NCI-H1417 (cell line): Measurements from ENCODE around the gene ADD3.

Source experiments
- DNase-seq, 3 experiments: peaks; one replicate each; lab custom pipeline; 2025; lab: John Stamatoyannopoulos, UW

ADD3 gene

DNA sequence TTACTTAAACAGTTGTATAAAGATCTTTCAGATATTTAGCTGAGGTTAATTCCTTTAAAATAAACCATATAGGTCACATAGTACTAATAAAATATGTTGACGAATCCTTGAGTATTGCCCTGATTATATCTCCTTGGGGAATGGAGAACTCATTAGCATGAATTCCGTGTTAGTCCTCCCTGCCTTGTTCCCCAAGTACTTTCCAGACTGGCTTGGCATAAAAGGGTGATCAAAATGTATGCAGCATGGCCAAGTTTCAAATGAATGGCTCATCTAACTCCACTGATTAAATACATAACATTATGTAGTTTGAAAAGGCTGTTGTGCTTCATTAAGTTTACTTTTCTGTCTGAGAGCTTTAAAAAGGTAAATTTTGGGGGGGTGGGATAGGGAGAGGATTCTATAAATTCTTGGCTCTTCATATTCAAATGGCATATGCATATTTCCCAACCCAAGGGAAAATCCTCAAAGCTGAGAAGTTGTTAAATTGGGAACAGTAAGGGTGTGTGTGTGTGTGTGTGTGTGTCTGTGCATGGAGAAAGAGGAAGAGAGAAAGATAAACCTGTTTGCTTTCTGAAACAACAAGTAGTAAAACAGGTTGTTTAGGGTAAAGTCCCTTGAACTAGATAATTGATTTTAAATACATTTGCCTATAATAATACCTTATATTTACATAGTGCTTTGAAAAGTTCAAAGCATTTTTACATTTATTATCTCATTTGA is 4.8 kb upstream of the ADD3 start:
- no peak for DNase-seq

DNA sequence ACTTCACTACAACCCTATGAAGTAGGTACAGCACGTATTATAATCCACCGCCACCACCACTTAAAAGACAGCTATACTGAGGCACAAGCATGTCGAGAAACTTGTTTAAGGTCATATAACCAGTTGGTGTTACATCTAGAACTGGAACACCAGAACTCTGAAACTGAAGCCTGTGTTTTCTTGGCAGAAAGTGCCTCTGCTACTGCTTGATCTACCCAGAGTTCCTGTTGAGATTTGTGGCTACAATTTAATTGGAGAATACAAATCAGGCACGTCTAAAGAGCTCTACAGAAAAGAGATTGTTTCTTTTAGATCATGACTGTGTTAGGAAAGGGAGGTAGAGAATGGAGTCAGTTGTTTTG is 4.3 kb upstream of the ADD3 start:
- no peak for DNase-seq

DNA sequence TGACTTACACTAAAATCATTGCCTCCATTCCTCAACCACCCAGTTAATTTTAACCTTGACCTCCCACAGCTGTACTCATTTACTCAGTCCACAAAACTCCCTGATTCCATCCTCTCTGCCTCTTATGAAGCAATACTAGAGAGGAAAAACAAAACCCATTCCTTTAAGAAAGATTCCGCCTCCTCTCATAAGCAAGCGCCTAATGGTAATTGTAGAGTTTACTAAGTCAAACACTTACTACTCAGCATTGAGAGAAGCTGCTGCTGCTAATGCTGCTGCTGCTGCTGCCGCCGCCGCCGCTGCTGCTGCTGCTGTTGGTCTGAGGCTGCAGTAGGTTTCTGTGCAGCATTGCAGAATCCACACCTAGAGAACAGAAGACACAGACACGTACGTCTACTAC is 2.1 kb upstream of the ADD3 start:
- peak; percentile 19 to 55 (median 26) for DNase-seq

DNA sequence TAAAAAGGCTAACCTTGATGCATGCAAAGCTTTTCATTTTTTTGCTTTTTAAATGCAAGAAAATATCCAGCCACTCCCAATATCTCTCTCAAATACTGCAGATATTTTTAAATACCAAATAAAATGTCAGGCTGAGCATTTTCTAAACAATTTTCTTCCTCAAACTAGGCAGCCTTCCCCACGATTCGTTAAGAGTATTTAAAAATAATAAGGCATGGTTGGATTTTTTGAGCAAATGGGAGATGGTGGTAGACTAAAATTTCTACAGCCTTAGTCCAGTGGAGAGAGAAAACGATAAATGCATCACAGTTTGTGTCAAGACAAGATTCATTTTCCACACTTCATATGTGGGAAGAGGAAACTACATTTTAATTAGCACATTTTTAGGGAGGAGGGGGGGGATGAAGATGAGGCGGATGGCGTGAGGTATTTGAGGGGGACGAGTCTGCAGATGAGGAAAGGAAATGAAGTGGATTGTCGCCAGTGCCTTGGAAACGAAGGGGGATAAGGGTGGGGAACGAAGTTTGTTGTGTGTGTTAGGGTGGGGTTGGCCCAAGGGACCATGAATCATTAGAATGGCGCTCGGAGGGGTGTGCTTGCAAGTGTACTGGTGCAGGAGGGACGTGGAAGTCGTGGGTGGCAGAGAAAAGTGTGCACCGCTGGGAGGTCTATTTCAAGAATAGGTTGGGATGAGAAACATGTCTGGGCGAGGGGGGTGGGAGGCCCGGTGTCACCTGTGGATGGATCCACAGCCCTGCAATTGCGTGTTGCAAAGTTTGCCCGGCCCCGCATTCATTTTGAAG is 1.2 kb upstream of the ADD3 start:
- DNase-seq = peak in 1 of 3 experiments; percentile 52

DNA sequence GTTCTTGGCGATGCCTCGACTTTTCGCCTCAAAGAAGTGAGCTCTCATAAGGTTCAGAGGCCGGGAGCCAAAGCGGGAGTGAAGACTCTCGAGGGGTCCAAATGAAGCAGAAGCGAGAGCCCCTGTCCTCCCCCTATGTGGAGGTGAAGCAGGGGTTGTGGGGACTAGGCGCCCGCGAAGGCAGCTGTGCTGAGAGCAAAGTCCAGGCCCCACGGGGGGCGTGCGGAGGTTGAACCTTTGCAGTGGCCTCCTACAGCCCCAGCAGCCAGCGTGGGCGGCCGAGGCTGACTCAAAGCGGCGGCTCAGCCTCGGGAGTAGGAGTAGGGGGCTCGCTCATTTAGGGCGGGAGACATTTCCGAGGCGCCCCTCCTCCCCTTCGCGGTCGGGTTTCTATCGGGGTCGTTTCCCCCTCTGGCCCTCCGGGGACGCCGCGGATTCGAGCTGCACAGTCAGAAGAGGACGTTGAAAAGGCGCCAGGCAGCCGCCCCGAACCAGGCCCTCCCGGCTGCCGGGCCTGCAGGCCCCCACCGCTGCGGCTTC is 553 bp upstream of the ADD3 start:
- peak in 1 of 3 experiments; percentile 81 for DNase-seq

DNA sequence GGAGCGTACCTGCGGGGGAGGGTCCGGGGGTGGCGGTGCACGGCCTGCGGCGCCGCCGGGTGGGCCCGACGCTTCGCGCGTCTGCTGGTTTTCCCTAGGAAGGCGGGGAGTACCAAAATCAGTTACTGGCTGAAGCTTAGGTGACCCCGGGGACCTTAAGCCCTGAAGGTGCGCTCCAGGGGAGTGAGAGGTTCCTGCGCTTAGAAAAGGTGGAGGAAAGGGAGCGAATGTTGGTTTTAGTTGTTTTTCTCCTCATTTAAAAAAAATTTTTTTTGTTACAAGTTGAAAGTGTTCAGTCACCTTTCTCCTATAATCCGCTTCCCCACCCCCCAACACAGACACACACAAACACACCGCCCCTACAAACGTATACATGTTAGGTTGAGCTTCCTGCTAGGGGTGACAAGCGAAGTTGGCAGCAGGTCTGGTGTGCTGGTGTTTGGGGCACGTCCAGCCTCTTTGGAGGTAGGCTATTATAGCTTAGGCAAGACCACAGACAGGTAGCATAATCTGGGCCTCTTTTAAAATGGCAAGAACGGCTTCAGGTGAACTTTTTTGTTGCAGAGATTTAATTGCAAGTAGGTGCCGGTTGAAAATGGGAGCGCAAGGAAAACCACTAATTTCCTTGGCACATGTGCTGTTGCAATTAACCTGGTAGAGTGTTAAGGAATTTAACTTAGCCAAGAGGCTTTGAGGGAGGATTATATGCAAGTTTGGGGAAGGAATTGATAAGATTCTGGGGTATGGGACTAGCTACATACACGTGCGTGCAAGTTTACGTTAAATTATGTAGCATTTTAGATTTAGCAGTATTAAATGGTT is 945 bp downstream of the ADD3 start:
- peak; percentile 4 to 64 (median 62) for DNase-seq

DNA sequence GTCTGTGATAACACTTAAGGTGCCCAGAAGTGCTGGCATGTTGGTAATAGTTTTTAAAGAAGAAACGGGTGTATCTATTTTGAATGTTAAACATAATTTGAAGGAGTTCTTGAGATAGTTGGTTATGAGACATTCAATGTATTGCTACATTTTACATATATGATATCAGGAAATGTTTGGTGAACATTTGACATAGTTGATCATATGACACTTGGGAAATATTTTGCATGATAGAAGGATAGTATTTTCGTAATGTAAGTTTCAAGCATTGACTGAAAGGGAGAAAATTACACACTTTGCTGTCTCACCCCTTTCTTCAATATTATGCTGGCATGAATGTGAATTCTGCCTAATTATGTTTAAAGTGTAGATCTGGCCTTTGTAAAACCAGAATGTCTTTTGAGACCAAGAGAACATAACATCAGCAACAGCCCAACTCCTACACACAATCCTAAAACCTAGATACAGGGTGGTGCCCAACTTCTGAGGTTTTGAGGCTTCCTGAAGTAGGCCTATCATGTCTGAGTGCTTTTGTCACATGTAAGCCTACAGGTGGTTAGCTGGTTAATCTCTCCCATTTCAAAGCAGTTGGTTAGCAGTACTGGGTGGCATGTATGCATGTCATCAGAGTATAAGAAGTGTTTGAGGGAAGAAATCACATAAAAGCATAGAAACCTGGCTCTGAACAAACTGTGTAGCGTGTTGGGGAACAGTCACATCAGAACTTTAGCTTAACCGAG is 2.1 kb downstream of the ADD3 start:
- peak in 1 of 3 experiments; percentile 2 for DNase-seq

DNA sequence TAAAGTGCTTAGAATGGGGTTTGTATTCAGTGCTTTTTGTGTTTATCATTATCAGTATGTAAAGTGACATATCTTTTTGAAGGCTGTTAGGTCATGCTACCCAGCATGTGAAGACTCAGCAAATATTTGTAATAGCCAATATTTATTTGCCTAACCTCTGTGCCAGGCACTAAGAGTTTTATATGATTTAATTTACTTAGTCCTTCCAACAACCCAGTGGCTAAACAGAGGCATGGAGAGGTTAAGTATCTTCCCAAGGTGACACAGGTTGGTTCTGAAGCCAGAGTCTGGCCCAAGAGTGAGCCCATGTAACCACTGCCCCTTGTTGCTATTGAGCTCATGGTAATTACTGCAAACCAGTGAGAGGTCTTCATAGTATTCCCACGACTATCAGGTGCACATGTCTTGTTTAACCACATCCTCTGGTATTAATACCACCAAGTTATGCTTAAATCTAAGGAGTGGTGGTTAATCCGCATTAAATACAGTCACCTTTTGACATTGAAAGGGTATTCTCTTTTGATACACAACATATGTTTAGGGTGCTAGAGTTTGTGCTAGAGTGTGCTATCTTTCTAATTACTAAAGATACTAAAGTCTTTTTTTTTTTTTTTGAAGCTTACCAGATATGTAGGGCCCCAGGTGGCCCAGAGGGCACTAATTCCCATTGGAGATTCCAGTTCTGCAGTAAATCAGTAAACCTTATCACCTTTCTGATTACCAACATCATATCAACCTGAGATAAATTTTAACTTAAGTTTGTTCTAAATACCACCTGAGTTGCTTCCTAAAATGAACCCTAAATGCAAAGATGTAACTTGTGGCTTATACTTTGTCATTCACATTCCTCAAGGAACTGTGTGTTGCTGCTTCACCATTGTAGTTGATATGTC is 2.9 kb downstream of the ADD3 start:
- DNase-seq = peak in 1 of 3 experiments; percentile 7

DNA sequence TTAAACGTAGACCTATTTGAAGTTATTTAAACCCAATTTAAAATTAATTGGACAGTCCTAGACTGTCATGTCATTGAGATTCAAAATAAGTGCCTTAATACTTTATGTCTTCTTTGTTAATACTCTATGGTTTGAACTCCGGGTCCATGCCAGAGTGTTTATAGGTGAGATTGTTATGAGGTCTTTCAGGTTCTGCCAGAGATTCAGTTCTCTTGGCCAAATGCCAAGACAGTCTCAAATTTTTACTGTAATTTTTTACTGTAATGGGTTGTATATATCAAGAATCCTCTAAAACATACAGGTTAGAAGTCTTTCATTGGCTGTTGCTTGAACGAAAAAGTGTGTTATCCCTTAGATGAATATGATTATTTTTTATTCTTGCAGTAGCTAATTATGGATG is 3.9 kb downstream of the ADD3 start:
- peak in 2 of 3 experiments; percentile 3 to 26 for DNase-seq

DNA sequence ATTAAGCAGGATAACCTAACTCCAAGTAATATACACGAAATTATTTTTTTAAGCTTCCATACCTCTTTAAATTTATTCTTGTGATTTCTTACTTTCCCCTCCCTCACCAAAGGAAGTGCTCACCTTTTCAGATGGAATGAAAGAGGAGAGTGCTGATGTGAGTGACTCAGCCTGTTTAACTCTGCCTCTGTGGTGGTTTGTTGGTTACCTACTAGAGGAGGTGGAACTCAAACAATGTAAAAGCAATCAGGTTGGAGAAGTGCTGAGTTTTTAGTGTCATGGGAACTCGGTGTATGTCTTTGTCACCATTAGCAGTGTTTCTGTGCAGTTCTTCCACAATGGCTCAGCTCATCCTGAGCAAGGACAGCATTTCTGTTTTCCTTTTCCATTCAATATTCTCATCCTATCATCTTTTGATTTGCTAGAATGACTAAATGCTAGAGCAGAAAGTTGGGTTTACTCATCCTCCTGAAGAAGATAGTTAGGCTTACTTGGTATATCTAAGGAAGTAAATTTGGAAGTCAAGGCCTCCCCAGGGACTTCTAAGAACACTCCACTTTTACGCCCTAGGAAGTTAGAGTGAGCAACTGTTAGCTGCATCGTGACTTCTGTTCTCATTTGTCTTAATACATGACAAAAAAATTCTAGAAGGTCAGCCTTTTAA is 6.0 kb downstream of the ADD3 start:
- DNase-seq = no peak

DNA sequence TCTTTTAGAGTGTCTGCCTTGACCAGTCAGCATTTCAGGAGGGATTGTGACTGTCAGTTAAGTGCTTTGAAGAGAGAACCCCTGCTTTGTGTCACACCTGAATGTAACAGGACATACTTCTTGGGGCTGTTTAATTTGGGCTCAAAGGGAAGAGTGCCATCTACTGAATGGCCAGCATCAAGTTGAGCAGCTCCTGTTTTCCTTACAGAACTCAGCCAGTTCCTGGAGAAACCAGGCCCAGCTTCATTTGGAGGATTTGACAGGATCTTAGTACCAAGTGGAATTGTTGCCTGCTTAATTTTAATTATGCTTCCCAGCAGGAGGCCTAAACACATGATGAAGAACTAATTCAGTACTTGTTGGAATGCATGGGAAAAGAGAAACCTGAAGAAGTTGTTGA is 8.3 kb downstream of the ADD3 start:
- DNase-seq = peak in 1 of 3 experiments; percentile 9

DNA sequence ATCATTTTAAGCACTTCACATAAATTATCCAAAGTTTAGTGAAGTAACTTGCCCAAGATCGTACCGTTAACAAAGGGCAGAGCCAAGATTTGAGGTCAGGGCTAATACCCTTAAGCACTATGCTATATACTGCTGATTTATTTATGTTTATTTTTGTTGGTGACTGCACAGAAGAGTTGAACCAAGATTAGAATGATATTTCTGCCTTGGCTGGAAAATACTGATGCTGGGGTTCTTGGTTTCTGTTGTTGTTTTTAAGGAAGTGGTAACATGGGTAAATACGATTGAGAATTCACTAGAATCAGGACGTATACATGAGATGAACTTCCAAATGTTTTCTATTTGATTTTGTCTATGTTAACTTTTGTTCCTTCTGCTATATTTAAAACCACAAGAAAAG is 9.3 kb downstream of the ADD3 start:
- no peak for DNase-seq

DNA sequence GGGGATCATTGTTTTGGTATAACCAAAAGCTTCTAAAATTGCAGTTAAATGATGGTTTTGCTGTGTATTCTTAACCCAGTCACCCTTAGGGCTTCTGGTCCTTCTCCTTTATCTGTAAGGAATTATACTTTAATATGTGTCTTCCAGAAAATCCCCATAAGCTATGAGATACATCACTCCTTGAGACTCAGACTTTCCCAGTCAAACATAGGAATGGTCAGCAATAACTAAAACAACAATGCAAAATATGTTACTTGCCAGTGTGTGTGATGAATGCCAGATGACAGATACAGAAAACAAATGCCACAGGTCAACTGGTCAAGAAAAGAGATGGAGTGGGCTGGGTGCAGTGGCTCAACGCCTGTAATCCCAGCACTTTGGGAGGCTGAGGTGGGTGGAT is 10.1 kb downstream of the ADD3 start:
- no peak for DNase-seq

DNA sequence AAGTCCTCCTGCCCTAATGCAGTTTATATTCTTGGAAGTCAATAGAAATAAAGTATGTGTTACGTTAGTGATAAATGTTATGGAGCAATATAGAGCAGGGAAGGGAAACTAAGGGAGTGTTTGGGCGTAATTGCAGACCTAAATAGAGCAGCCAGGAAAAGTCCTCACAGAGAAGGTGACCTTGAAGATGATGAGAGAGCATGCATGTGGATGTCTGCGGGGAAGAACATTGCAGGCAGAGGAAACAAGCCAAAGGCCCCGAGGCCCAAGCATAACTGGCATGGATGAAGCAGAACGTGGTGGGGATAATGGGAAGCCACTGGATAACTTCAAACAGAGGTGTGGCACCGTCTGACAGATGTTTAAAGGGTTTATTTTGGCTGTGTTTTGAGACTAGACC is 12.5 kb downstream of the ADD3 start:
- DNase-seq = no peak

DNA sequence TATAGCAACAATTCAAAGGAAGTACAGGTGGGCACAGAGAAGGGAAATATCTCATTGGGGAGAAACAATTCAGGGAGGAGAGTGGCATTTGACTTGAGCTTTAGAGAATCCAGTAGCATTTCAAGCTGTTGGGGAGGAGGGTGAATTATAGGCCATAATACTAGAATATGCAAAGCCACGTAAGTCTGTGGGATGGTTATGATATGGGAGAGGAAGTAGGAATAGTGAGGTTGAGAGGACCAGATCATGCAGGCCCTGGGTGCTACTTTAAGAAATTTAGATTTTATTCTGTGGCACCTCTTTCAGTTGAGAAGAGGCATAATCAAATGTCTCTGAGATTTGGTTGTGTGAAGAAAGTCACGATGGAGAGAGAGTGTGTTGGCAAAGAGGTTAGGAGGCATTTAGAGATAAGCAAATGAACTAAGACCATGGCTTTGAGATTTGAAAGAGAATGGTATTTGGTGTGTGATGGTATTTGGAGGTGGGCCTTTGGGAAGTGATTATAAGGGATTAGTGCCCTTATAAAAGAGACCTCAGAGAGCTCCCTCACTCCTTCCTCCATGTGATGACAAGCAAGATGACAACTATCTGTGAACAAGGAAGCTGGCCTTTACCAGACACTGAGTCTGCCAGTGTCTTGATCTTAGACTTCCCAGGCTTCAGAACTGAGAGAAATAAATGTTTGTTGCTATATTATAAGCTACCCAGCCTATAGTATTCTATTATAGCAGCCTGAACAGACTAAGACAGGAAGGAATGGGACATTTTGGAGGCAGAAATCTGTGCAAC is 15.1 kb downstream of the ADD3 start:
- no peak for DNase-seq

DNA sequence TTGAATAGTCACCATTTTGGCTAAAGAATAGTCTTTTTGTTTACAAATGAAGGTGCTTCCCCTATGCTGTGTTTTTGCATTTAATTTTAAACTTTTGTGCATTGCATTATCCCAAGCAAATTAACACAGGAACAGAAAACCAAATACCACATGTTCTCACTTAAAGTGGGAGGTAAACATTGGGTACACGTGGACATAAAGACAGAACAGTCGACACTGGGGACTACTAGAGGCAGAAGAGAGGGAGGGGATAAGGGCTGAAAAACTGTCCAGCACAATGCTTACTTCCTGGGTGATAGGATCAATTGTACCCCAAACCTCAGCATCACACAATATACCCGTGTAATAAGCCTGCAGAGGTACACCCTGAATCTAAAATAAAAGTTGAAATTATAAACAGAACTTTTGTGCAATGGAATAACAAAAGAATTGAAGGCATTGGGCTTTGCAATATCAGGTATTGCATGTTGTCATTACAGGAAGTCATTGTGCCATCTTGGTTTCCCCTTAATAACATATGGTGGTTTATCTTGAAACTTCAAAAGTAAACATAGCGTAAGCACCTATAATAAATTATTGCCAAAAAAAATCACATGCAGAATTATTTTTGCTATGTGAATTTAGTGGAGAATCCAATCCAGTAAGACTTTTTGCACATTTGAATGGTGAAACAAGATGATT is 16.1 kb downstream of the ADD3 start:
- no peak for DNase-seq

DNA sequence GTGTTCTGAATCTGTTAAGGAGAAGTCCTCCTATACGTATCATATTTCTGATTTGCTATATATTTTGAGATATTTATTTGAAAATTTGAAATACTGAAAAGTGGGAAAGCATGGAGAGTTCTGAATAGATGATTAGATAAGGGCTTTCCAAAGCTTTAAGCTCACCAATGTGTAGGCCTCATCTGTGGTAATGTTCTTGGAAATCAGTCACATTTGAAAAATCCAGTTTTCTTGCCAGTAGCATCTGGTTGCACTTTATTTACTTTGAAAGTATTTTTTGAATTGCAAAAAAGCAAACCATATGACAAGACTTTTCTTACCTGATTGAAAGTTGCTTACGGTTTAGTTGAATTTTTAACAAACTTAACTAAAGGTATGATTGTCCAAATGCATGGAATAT is 21.7 kb downstream of the ADD3 start:
- no peak for DNase-seq

DNA sequence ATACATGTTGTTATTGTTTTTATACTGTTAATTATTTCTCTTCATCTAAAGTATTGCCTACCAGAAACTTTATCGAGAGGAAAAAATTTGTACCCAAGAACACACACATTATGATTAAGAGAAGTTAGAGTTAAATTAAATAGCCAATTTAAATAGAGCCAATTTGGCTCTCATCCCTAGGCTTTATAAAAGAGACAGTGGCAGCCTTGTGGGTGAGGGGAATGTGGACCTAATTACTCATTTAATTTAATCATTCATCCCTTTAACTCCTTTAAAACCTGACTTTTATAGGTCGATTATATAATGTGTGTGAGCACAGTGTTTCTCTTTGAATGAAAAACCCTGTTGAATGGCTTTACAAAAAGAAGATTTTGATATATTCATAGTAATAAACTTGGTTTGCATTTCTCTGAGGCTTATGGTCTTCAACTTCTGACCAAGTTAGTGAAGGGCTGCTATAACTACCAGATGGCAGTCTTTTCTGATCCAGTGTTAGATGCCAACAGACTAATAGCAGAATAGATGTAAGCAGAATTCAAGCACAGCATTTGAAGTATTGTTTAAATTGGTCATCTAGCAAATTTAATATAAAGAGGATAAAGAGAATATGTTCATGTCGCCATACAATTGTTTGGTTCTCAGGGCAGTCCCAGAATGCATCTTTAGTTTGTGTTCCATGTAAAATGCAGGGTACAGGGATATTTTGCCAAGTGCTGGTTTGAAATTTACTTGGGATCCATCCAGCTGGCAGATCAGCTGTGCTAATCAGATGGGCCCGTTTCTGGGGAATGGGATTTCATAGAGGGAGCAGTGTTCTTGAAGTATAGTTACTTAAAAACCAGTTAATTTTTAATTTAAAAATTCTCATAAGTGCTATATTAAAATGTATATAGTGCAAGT is 25.3 kb downstream of the ADD3 start:
- no peak for DNase-seq
